SK-N-SH treated with all-trans-retinoic acid at 6 μM for 48 hours (cell line): Measurements from ENCODE around the gene FHDC1.

Experiments
- ARNTL ChIP-seq: fragments of 450-650 bp; formaldehyde crosslinking; IDR thresholded peaks from 2 replicates; pipeline ENCODE4 v1.5.0; 2020; ENCODE audit warnings: low read depth, mild to moderate bottlenecking, moderate library complexity, borderline replicate concordance
- BACH2 ChIP-seq: fragments of 250-450 bp; sonication (Bioruptor Pico); IDR thresholded peaks from 2 replicates; pipeline ENCODE4 v1.9.0; 2021; ENCODE audit warnings: mild to moderate bottlenecking, borderline replicate concordance
- GLIS3 ChIP-seq: fragments of 250-450 bp; sonication (Bioruptor Pico); IDR thresholded peaks from 2 replicates; pipeline ENCODE4 v1.5.0; 2020; ENCODE audit warnings: mild to moderate bottlenecking, moderate library complexity
- OSR1 ChIP-seq: fragments of 250-450 bp; sonication (Bioruptor Pico); IDR thresholded peaks from 2 replicates; pipeline ENCODE4 v1.8.0; 2022; ENCODE audit warnings: moderate library complexity, mild to moderate bottlenecking, inconsistent platforms
- SNAI2 ChIP-seq: fragments of 250-450 bp; sonication (Bioruptor Pico); IDR thresholded peaks from 2 replicates; pipeline ENCODE4 v1.5.0; 2020; ENCODE audit warnings: mild to moderate bottlenecking, moderate library complexity
- TCF4 ChIP-seq: fragments of 250-450 bp; sonication (Bioruptor Pico); IDR thresholded peaks from 2 replicates; pipeline ENCODE4 v1.8.0; 2021; ENCODE audit warnings: mild to moderate bottlenecking, moderate library complexity, borderline replicate concordance
- TOX ChIP-seq: fragments of 250-450 bp; sonication (Bioruptor Pico); IDR thresholded peaks from 2 replicates; pipeline ENCODE4 v1.8.0; 2021; ENCODE audit warnings: mild to moderate bottlenecking, moderate library complexity, borderline replicate concordance
- ZC3H10 ChIP-seq: fragments of 250-450 bp; sonication (Bioruptor Pico); IDR thresholded peaks from 2 replicates; pipeline ENCODE4 v1.5.1; 2021; ENCODE audit warnings: mild to moderate bottlenecking, moderate library complexity
- ZFP3 ChIP-seq: fragments of 250-450 bp; sonication (Bioruptor Pico); IDR thresholded peaks from 2 replicates; pipeline ENCODE4 v1.5.0; 2020; ENCODE audit warnings: mild to moderate bottlenecking, moderate library complexity
- ZNF565 ChIP-seq: fragments of 450-650 bp; formaldehyde crosslinking; conservative IDR thresholded peaks from 2 replicates; pipeline ENCODE4 v1.5.0; 2020; ENCODE audit warnings: low read depth, mild to moderate bottlenecking, moderate library complexity
- ZNF70 ChIP-seq: fragments of 450-650 bp; formaldehyde crosslinking; IDR thresholded peaks from 2 replicates; pipeline ENCODE4 v1.5.0; 2020; ENCODE audit warnings: mild to moderate bottlenecking, moderate library complexity
- TF ChIP-seq, protein P1 (sequence below): fragments of 250-450 bp; sonication (Bioruptor Pico); IDR thresholded peaks from 2 replicates; pipeline ENCODE4 v1.5.1; 2021; ENCODE audit warnings: mild to moderate bottlenecking, moderate library complexity

GRCh38 chr4:153000076-153000420 lies 63.9 kb downstream of the FHDC1 start:
- TF ChIP-seq BACH2: no peak
- TF ChIP-seq ZNF565 (CRISPR knock-in tag): no peak
- TF ChIP-seq ARNTL (CRISPR knock-in tag): no peak
- no peak for TF ChIP-seq GLIS3 (CRISPR knock-in tag)
- TF ChIP-seq OSR1 (CRISPR knock-in tag): no peak
- no peak for TF ChIP-seq SNAI2 (CRISPR knock-in tag)
- TF ChIP-seq, protein P1, sequence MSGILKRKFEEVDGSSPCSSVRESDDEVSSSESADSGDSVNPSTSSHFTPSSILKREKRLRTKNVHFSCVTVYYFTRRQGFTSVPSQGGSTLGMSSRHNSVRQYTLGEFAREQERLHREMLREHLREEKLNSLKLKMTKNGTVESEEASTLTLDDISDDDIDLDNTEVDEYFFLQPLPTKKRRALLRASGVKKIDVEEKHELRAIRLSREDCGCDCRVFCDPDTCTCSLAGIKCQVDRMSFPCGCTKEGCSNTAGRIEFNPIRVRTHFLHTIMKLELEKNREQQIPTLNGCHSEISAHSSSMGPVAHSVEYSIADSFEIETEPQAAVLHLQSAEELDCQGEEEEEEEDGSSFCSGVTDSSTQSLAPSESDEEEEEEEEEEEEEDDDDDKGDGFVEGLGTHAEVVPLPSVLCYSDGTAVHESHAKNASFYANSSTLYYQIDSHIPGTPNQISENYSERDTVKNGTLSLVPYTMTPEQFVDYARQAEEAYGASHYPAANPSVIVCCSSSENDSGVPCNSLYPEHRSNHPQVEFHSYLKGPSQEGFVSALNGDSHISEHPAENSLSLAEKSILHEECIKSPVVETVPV (CRISPR knock-in tag): no peak
- TF ChIP-seq TCF4 (CRISPR knock-in tag): no peak
- TF ChIP-seq ZFP3 (CRISPR knock-in tag): no peak
- no peak for TF ChIP-seq ZC3H10 (CRISPR knock-in tag)
- no peak for TF ChIP-seq TOX
- TF ChIP-seq ZNF70: no peak
